Measurements from ENCODE around the gene SGSM2.

DNA sequence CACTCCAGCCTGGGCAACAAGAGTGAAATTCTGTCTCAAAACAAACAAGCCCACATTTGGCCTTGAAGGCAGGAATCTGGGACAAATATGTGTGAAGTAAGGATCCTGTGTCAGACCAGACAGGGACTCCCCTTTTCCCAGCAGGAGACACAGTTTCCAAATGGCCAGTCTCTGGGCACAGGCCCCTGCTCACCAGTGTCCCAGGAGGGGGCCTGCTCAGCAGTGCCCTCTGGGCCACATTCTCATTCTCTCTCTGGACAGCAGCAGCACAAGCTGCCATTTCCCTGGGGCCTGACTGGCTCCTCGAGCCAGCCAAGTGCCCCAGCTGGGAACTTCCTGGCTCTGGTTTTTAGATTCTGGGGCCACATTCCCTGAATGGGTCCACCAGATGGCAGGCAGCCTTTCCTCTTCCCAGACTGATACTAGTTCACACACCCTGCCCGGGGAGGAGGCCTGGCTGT, 75.3 kb downstream of the SGSM2 start:
- TF ChIP-seq, protein P1, sequence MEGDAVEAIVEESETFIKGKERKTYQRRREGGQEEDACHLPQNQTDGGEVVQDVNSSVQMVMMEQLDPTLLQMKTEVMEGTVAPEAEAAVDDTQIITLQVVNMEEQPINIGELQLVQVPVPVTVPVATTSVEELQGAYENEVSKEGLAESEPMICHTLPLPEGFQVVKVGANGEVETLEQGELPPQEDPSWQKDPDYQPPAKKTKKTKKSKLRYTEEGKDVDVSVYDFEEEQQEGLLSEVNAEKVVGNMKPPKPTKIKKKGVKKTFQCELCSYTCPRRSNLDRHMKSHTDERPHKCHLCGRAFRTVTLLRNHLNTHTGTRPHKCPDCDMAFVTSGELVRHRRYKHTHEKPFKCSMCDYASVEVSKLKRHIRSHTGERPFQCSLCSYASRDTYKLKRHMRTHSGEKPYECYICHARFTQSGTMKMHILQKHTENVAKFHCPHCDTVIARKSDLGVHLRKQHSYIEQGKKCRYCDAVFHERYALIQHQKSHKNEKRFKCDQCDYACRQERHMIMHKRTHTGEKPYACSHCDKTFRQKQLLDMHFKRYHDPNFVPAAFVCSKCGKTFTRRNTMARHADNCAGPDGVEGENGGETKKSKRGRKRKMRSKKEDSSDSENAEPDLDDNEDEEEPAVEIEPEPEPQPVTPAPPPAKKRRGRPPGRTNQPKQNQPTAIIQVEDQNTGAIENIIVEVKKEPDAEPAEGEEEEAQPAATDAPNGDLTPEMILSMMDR (IDR thresholded peaks at IDR 0.05; ENCODE audit: low read length) = no peak
- no peak for TF ChIP-seq EZH2 (optimal IDR thresholded peaks at IDR 0.05; ENCODE audit: low read depth, low read length)
